Transverse colon (tissue), 4 donors: ENCODE data around the gene PPP1R7. TPM values are rescaled to one million over a fixed set of nuclear protein-coding genes. Genes with fewer than 3 reads are reported as not detected.

Source experiments
- DNase-seq: peaks from one replicate; pipeline ENCODE4 v3.0.0-alpha.2; 2019
- H3K27ac ChIP-seq, 4 donors: fragments of 200-600 bp; sonication (generic); 2 replicates each; pipeline ENCODE4 v1.5.1; 2016 to 2018; ENCODE audit warnings: inconsistent platforms in 4 of 4
- H3K27me3 ChIP-seq: fragments of 200-600 bp; sonication (generic); 2 replicates; pipeline ENCODE4 v1.5.1; 2017; ENCODE audit warnings: inconsistent platforms
- H3K36me3 ChIP-seq, 4 donors: fragments of 200-600 bp; sonication (generic); 2 replicates each; pipeline ENCODE4 v1.5.1; 2017 to 2019; ENCODE audit warnings: inconsistent platforms in 4 of 4
- H3K4me1 ChIP-seq, 4 donors: fragments of 200-600 bp; sonication (generic); 2 replicates each; pipeline ENCODE4 v1.5.1; 2017 to 2020; ENCODE audit warnings: inconsistent platforms in 4 of 4
- H3K4me3 ChIP-seq, 4 donors: fragments of 200-600 bp; sonication (generic); 1 replicate in 1 of 4; 2 replicates in 3 of 4; pipeline versions ENCODE4 v1.5.1 to v1.6.1; 2017 to 2019; ENCODE audit warnings: inconsistent platforms in 4 of 4
- H3K9me3 ChIP-seq, 2 donors: fragments of 200-600 bp; sonication (generic); 2 replicates each; pipeline ENCODE4 v1.5.1; 2017 to 2019; ENCODE audit warnings: inconsistent platforms in 2 of 2
- CTCF ChIP-seq, 5 experiments: fragments of 200-600 bp in 3 of 5; fragments of 450-650 bp in 2 of 5; sonication (generic) in 3 of 5; IDR thresholded peaks; 1 replicate in 2 of 5; 2 replicates in 3 of 5; pipeline ENCODE4 v1.5.1; 2016 to 2017; ENCODE audit warnings: antibody characterized with exemption in 5 of 5, inconsistent platforms in 3 of 5, mild to moderate bottlenecking in 2 of 5, moderate library complexity in 1 of 5
- EP300 ChIP-seq: sonication (generic); formaldehyde crosslinking; IDR thresholded peaks from one replicate; pipeline ENCODE4 v1.6.1; 2017; ENCODE audit warnings: antibody characterized with exemption, low read depth
- POLR2A ChIP-seq: fragments of 450-650 bp; IDR thresholded peaks from one replicate; pipeline ENCODE4 v1.6.1; 2016; ENCODE audit warnings: antibody characterized with exemption, mild to moderate bottlenecking, moderate library complexity
- POLR2AphosphoS5 ChIP-seq, 3 donors: sonication (generic); formaldehyde crosslinking; IDR thresholded peaks; one replicate each; pipeline ENCODE4 v1.6.1; 2016; ENCODE audit warnings: antibody characterized with exemption in 3 of 3
- WGBS, 2 donors: methylation state at CpG; one replicate each; pipeline ENCODE4 v1.1.5; 2018; ENCODE audit warnings: low coverage in 1 of 2; 5-methylcytosine and 5-hydroxymethylcytosine counted together
- in situ Hi-C, 4 donors: fragments of 200-750 bp; cut with MboI; loops; one replicate each; pipeline versions ENCODE4 v1.15.0 to v1.15.1; 2017; ENCODE audit warnings: low sequenced_read_pairs in 3 of 4, low pct_ligation_motif_present in 1 of 4, low pct_unique_long_range_greater_than_20kb in 1 of 4
- intact Hi-C: fragments of 100-400 bp; cut with DNase I; formaldehyde crosslinking; loops from one replicate; pipeline ENCODE4 v1.15.1; 2023; ENCODE audit warnings: low total_unique reads
- total RNA-seq, 4 donors: library from RNA; depleted of rRNA; stranded (reverse); fragments of >200 nt; gene quantifications; one replicate each; pipeline ENCODE4 v1.1.0, GENCODE V29; 2016

The PPP1R7 gene
- total RNA-seq, 4 donors from 2014 or later = 10.8 to 84.2 (median 46.5) TPM

- intact Hi-C loops = no loop called here
- H3K27ac ChIP-seq = peak overlapping the region in 3 of 4 donors; percentile 32 to 78 (median 57)
- no peaks in the 10 kb centered on the region for H3K9me3 ChIP-seq
- peak overlapping the region in 2 of 4 donors; percentile 26 to 29 for H3K4me3 ChIP-seq
- H3K36me3 ChIP-seq = no peaks in the 10 kb centered on the region
- no peaks in the 10 kb centered on the region for H3K27me3 ChIP-seq
- in situ Hi-C loops = no loop called here
- no peak for DNase-seq
- no peak for TF ChIP-seq EP300
- TF ChIP-seq POLR2A = no peak
- no peak for TF ChIP-seq POLR2AphosphoS5 (IDR thresholded peaks at IDR 0.05)
- TF ChIP-seq CTCF (IDR thresholded peaks at IDR 0.05) = no peak
- peaks cover 0 to 3% (median 0%) of the 10 kb centered on the region in 4 donors for H3K4me1 ChIP-seq
- 91 to 100% methylated on average over 2 to 31 of the region's 32 CpGs for WGBS, 2 donors
Observed at GRCh38 chr2:241189093-241189855, 39.0 kb downstream of the PPP1R7 start.

- Histone ChIP-seq H3K4me1 (peaks cover 0 to 3% (median 0%) of the 10 kb centered on the region in 4 donors), H3K36me3 (no peaks in the 10 kb centered on the region), H3K9me3 (no peaks in the 10 kb centered on the region), H3K27me3 (no peaks in the 10 kb centered on the region), H3K4me3 (no peak overlapping the region), H3K27ac (peak overlapping the region in 3 of 4 donors; percentile 32 to 78 (median 43))
- DNase-seq = no peak
- intact Hi-C loops = no loop called here
- in situ Hi-C loops = no loop called here
- WGBS, 2 donors = 83% methylated on average over 14 of the region's 15 CpGs; no CpG with 5 or more reads in 1 of the 2 donors
- TF ChIP-seq POLR2A (no peak), CTCF (IDR thresholded peaks at IDR 0.05) (no peak), EP300 (no peak), POLR2AphosphoS5 (IDR thresholded peaks at IDR 0.05) (no peak)
Observed at GRCh38 chr2:241189856-241190201, 39.6 kb downstream of the PPP1R7 start.

- 78% methylated on average over 14 of the region's 19 CpGs; no CpG with 5 or more reads in 1 of the 2 donors for WGBS, 2 donors
- DNase-seq = no peak
- peak overlapping the region; percentile 32 to 78 (median 38) for H3K27ac ChIP-seq
Observed at GRCh38 chr2:241190291-241190981, 40.2 kb downstream of the PPP1R7 start.

More at GRCh38 chr2:241190291-241190981, 40.2 kb downstream of the PPP1R7 start:
- H3K4me1 ChIP-seq = peaks cover 0 to 3% (median 0%) of the 10 kb centered on the region in 4 donors
- in situ Hi-C loops (no loop called here), intact Hi-C loops (no loop called here)
- TF ChIP-seq POLR2A (no peak), EP300 (no peak), CTCF (IDR thresholded peaks at IDR 0.05) (no peak), POLR2AphosphoS5 (IDR thresholded peaks at IDR 0.05) (no peak)
- H3K36me3 ChIP-seq = no peaks in the 10 kb centered on the region
- H3K9me3 ChIP-seq = no peaks in the 10 kb centered on the region
- no peak overlapping the region for H3K4me3 ChIP-seq
- no peaks in the 10 kb centered on the region for H3K27me3 ChIP-seq
